AG09319 (cell line): ENCODE data around the gene SUSD3.

Experiments
- DNase-seq: peaks from one replicate; pipeline ENCODE4 v3.0.0-alpha.2; 2010; ENCODE audit warnings: low read depth; ENCODE audit errors: extremely low read depth
- CTCF ChIP-seq: IDR thresholded peaks from 2 replicates; pipeline ENCODE4 v1.5.1; 2011; ENCODE audit warnings: low read depth, mild to moderate bottlenecking, inconsistent platforms, low read length, moderate library complexity

Gene SUSD3

GRCh38 chr9:93079371-93079770 is 20.9 kb downstream of the SUSD3 start:
- no peak for TF ChIP-seq CTCF
- DNase-seq: no peak

GRCh38 chr9:93080406-93080805 is 21.9 kb downstream of the SUSD3 start:
- no peak for DNase-seq
- no peak for TF ChIP-seq CTCF

GRCh38 chr9:93081081-93081529 is 22.6 kb downstream of the SUSD3 start:
- no peak for DNase-seq
- no peak for TF ChIP-seq CTCF

- no peak for DNase-seq
- no peak for TF ChIP-seq CTCF
These were observed 23.4 kb downstream of the SUSD3 start for GRCh38 chr9:93081931-93082330.

- DNase-seq: no peak
- no peak for TF ChIP-seq CTCF
These were observed 24.4 kb downstream of the SUSD3 start for GRCh38 chr9:93082841-93083411.

- DNase-seq: no peak
- no peak for TF ChIP-seq CTCF
These were observed 25.3 kb downstream of the SUSD3 start for GRCh38 chr9:93083592-93084470.

- no peak for TF ChIP-seq CTCF
- no peak for DNase-seq
These were observed 26.0 kb downstream of the SUSD3 start for GRCh38 chr9:93084471-93084881.
